Ovary (tissue), 9 donors: Measurements from ENCODE around the gene SLC39A11. TPM values are rescaled to one million over a fixed set of nuclear protein-coding genes. Genes with fewer than 3 reads are reported as not detected.

Experiments
- DNase-seq, 5 donors: peaks; one replicate each; pipeline ENCODE4 v3.0.0-alpha.2; 2019 to 2020
- H3K27ac ChIP-seq, 2 donors: fragments of 200-600 bp; one replicate each; pipeline versions ENCODE4 v1.5.1 to v1.8.0; 2019 to 2022
- H3K27me3 ChIP-seq: fragments of 200-600 bp; one replicate; pipeline ENCODE4 v1.8.0; 2022
- H3K36me3 ChIP-seq: fragments of 200-600 bp; sonication (generic); one replicate; pipeline ENCODE4 v1.5.1; 2019
- H3K4me1 ChIP-seq: one replicate; pipeline ENCODE4 v1.8.1; 2013; ENCODE audit warnings: mild to moderate bottlenecking, moderate library complexity; ENCODE audit not compliant: insufficient read depth
- H3K4me3 ChIP-seq: fragments of 200-600 bp; sonication (generic); one replicate; pipeline ENCODE4 v1.5.1; 2017
- H3K9me3 ChIP-seq, 2 donors: fragments of 200-600 bp in 1 of 2; sonication (generic) in 1 of 2; one replicate each; pipeline versions ENCODE4 v1.5.1 to v1.8.1; 2013 to 2019; ENCODE audit warnings: mild to moderate bottlenecking in 1 of 2, moderate library complexity in 1 of 2
- EP300 ChIP-seq: sonication (generic); formaldehyde crosslinking; IDR thresholded peaks from one replicate; pipeline ENCODE4 v1.6.1; 2017; ENCODE audit warnings: antibody characterized with exemption
- POLR2A ChIP-seq: fragments of 450-650 bp; IDR thresholded peaks from one replicate; pipeline ENCODE4 v1.6.1; 2017; ENCODE audit warnings: antibody characterized with exemption, mild to moderate bottlenecking, moderate library complexity
- WGBS, 3 donors: extraction: QIAGEN DNeasy Blood & Tissue Kit in 1 of 3; methylation state at CpG; one replicate each; pipeline versions ENCODE4 v1.1.5 to v1.1.7; 2013 to 2017; 5-methylcytosine and 5-hydroxymethylcytosine counted together
- intact Hi-C, 4 donors: fragments of 100-400 bp; cut with DNase I; formaldehyde crosslinking; loops; one replicate each; pipeline versions ENCODE4 v1.11.0 to v1.15.1; 2022 to 2023
- polyA plus RNA-seq, 2 donors: library from polyadenylated mRNA; stranded (reverse); fragments of 200-250 nt in 1 of 2; fragments of 350-450 nt in 1 of 2; fragmentation: Illumina TruSeq in 1 of 2; extraction: RNeasy Lipid Tissue Mini Kit (QIAGEN cat#74804) in 1 of 2; gene quantifications; one replicate each; pipeline ENCODE4 v1.2.3, GENCODE V29; 2013 to 2014
- total RNA-seq, 7 donors: library from RNA; depleted of rRNA in 2 of 7; stranded (reverse); fragments of >200 nt in 2 of 7; fragmentation: NEBNext Ultra II Directional in 3 of 7; extraction: Animal tissue kit (Norgen Biotek cat#: 25700) in 3 of 7; gene quantifications; one replicate each; pipeline versions ENCODE4 v1.1.0 to v1.2.4, GENCODE V29; 2016 to 2023
- TF ChIP-seq, protein P1 (sequence below), 3 donors: fragments of 450-650 bp in 2 of 3; fragments of 200-600 bp in 1 of 3; IDR thresholded peaks; one replicate each; pipeline versions ENCODE4 v1.5.1 to v1.8.0; 2016 to 2022; ENCODE audit warnings: antibody characterized with exemption in 3 of 3, mild to moderate bottlenecking in 1 of 3
- donor health status: DM: no; HTN: no; CAD: no; lungs with moderate emphysema.
- donor health status: DM: no; HTN: no; CAD: no.
- donor health status: Bipolar disorder and iron deficiency.
- donor health status: DM: yes; HTN: yes; CAD: no.
- donor health status: DM: no; HTN: no; CAD: no.
- donor health status: DM: yes; HTN: yes; CAD: no.

The SLC39A11 gene
- total and polyA plus RNA-seq, 9 donors, result 4.0 to 21.2 (median 10.1) TPM

DNA sequence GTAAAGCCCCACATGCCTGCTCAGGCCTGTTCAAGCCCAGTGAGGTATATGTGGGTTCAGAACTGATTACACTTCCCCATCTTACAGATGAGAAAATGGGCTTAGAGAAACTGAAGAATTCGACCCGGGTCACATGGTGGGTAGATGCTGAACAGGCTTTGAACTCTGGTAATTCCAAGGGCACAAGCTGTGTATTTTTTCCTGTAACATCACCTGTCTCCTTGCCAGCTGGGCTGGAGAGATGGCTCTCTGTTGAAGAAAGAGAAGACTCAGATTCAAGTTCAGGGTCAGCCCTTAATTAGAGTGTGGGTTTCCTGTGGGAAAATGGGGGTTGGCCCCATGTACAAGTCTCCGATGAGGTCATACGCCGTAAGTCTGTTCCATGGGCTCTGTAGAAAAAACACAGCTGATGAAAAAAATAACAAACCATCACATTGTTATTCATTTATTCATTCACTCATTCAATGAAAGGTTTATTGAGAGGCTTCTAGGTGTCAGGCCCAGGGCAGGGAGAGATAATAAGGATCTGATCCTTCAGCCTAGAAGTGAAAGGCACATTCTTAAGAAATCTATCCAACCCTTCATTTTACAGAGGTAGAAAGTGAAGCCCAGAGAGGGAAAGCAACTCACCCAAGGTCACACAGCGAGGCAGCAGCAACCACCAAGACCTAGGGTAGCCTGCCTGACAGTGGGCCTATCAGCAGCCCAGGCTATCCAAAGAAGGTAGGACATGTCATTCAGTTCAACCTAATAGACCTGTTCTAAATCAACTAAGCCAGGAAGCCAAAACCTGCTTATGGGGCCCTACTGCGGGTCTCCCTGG is 488.9 kb downstream of the SLC39A11 start:
- TF ChIP-seq, protein P1, sequence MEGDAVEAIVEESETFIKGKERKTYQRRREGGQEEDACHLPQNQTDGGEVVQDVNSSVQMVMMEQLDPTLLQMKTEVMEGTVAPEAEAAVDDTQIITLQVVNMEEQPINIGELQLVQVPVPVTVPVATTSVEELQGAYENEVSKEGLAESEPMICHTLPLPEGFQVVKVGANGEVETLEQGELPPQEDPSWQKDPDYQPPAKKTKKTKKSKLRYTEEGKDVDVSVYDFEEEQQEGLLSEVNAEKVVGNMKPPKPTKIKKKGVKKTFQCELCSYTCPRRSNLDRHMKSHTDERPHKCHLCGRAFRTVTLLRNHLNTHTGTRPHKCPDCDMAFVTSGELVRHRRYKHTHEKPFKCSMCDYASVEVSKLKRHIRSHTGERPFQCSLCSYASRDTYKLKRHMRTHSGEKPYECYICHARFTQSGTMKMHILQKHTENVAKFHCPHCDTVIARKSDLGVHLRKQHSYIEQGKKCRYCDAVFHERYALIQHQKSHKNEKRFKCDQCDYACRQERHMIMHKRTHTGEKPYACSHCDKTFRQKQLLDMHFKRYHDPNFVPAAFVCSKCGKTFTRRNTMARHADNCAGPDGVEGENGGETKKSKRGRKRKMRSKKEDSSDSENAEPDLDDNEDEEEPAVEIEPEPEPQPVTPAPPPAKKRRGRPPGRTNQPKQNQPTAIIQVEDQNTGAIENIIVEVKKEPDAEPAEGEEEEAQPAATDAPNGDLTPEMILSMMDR (IDR thresholded peaks at IDR 0.05), result no peak
- TF ChIP-seq POLR2A, result no peak
- no peak for TF ChIP-seq EP300
- DNase-seq, result no peak
- no peaks in the 10 kb centered on the region for H3K4me1 ChIP-seq
- H3K27me3 ChIP-seq, result no peaks in the 10 kb centered on the region
- no peaks in the 10 kb centered on the region for H3K9me3 ChIP-seq
- intact Hi-C loops, result no loop called here
- no peak overlapping the region for H3K4me3 ChIP-seq
- no peaks in the 10 kb centered on the region for H3K36me3 ChIP-seq
- no peak overlapping the region for H3K27ac ChIP-seq
- WGBS, 3 donors, result 81 to 83% (median 81%) methylated on average over 7 of the region's 7 CpGs

DNA sequence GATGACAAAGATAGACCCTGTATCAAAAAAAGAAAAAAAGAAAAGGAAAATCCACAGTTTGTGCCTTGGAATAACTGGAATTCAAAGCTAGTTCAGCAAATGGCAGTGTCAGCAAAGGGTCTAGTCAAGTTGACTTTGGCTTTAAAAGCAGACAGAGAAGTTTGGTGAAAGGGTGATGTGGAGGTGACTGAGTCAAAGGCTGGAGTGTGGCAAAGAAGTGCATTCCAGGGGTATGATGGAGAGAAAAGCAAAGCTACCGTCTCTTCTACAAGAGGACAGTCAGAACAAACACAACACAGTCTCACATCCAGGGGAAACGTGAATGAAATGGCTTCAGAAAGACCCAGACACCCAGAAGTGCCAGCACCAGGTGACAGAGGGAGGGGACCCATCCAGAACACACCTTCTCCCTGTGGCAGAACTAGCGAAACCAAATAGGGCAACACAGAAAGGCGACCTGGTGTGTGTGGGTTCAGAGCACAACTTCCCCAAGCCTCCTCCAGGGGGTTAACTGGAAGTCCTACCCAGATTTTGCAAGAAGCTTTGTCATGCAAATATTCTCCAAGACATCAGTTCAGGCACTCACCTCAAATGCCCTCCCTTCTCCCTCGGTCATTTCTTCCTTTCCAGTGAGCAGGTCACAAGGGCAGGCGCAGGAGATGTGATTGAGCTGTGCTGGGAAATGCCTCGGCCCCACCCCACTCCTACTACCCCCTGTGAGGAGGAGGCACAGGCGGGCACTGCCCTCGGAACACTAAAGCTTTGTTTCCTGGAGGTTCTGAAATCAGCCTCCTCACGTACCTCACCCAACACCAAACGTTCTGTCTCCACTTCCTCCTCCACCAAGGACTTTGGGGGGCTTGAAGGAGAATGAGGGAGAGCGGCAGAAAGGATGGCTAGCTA is 489.7 kb downstream of the SLC39A11 start:
- no peaks in the 10 kb centered on the region for H3K9me3 ChIP-seq
- no peak for TF ChIP-seq EP300
- TF ChIP-seq, protein P1 (IDR thresholded peaks at IDR 0.05), result no peak
- no peak for TF ChIP-seq POLR2A
- no peak overlapping the region for H3K27ac ChIP-seq
- intact Hi-C loops, result no loop called here
- DNase-seq, result no peak
- no peak overlapping the region for H3K4me3 ChIP-seq
- H3K36me3 ChIP-seq, result no peaks in the 10 kb centered on the region
- 41 to 44% (median 41%) methylated on average over 12 of the region's 12 CpGs for WGBS, 3 donors
- H3K27me3 ChIP-seq, result no peaks in the 10 kb centered on the region
- H3K4me1 ChIP-seq, result no peaks in the 10 kb centered on the region

DNA sequence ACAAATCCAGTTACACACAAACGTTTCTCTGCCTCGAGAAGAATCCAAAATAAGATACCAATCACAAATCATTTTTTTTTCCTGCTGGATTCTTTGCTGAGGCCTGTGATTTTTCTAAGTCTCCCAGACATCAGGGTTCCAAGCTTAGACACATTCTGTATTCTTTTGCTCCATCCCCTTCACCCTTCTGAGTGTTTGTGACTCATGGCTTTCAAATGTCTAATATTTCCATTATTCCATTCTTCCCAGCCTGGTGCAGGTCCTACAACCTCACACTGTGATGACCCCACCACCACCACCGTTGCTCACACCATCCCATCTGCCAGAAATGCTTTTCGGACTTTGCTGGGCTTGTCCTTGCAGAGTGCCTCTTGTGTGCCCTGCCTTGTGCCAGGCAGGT is 491.6 kb downstream of the SLC39A11 start:
- 40 to 54% (median 46%) methylated on average over 4 of the region's 4 CpGs for WGBS, 3 donors
- intact Hi-C loops, result no loop called here
- no peak for DNase-seq
- no peaks in the 10 kb centered on the region for H3K36me3 ChIP-seq
- H3K9me3 ChIP-seq, result no peaks in the 10 kb centered on the region
- H3K4me3 ChIP-seq, result no peak overlapping the region
- no peak for TF ChIP-seq EP300
- H3K4me1 ChIP-seq, result no peaks in the 10 kb centered on the region
- no peak overlapping the region for H3K27ac ChIP-seq
- no peaks in the 10 kb centered on the region for H3K27me3 ChIP-seq

DNA sequence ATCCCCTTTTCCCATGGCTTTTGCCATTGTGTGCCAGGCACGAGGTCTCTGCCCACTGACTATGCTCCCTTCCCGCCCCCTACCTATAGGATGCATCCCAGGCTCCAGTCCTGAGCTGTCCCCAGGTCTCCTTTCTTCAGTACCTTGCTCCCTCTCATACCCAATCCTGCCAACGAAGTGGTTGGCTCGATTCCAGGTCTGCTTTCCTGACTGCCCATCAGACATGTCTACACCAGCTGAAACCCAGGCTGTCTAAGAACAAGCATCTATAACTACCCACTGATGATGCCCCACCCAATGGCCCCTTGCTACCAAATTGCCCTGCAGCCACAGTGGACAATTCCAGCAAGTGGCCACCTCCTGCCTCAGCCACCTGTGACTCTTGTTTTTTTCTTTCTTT is 492.6 kb downstream of the SLC39A11 start:
- H3K36me3 ChIP-seq, result no peaks in the 10 kb centered on the region
- intact Hi-C loops, result no loop called here
- WGBS, 3 donors, result 68 to 70% (median 68%) methylated on average over 4 of the region's 4 CpGs
- TF ChIP-seq EP300, result no peak
- TF ChIP-seq, protein P1 (IDR thresholded peaks at IDR 0.05), result no peak
- no peak for TF ChIP-seq POLR2A
- no peak for DNase-seq
- H3K9me3 ChIP-seq, result no peaks in the 10 kb centered on the region
- H3K4me1 ChIP-seq, result no peaks in the 10 kb centered on the region
- H3K27ac ChIP-seq, result no peak overlapping the region
- H3K4me3 ChIP-seq, result no peak overlapping the region
- H3K27me3 ChIP-seq, result no peaks in the 10 kb centered on the region
